OCI-M2 (cell line): ENCODE measurements around the gene CCDC175.

Source experiments
- DNase-seq: peaks from one replicate; lab custom pipeline; 2025; ENCODE audit not compliant: unreplicated experiment; lab: John Stamatoyannopoulos, UW

Gene CCDC175

GRCh38 chr14:59483363-59483762 lies 93.2 kb downstream of the CCDC175 start:
- no peak for DNase-seq

- DNase-seq, result no peak
Measured at GRCh38 chr14:59482541-59483331, 93.9 kb downstream of the CCDC175 start.

GRCh38 chr14:59481871-59482540 lies 94.6 kb downstream of the CCDC175 start:
- no peak for DNase-seq

GRCh38 chr14:59481407-59481806 lies 95.2 kb downstream of the CCDC175 start:
- no peak for DNase-seq

GRCh38 chr14:59480166-59480565 lies 96.4 kb downstream of the CCDC175 start:
- DNase-seq, result no peak

GRCh38 chr14:59478540-59478939 lies 98.1 kb downstream of the CCDC175 start:
- DNase-seq, result no peak

- no peak for DNase-seq
Measured at GRCh38 chr14:59475709-59476108, 100.9 kb downstream of the CCDC175 start.

GRCh38 chr14:59474172-59474571 lies 102.4 kb downstream of the CCDC175 start:
- DNase-seq, result no peak

GRCh38 chr14:59465316-59466135 lies 111.1 kb downstream of the CCDC175 start, which contains the start of gene GPR135:
Gene GPR135 (minus strand): TSS chr14:59465380. CDS start chr14:59465226, 154 bp downstream.
- no peak for DNase-seq

- no peak for DNase-seq
Measured at GRCh38 chr14:59464486-59465315, 111.9 kb downstream of the CCDC175 start.

- no peak for DNase-seq
Measured at GRCh38 chr14:59463787-59464485, 112.7 kb downstream of the CCDC175 start.

- no peak for DNase-seq
Measured at GRCh38 chr14:59461891-59462290, 114.7 kb downstream of the CCDC175 start.

GRCh38 chr14:59460378-59460777 lies 116.2 kb downstream of the CCDC175 start:
- no peak for DNase-seq

- DNase-seq, result no peak
Measured at GRCh38 chr14:59458486-59458885, 118.1 kb downstream of the CCDC175 start.

GRCh38 chr14:59455411-59455810 lies 121.2 kb downstream of the CCDC175 start:
- DNase-seq, result no peak
